KBM-7 (cell line): ENCODE results near the gene CSF2.

ENCODE experiments used
- DNase-seq: peaks from one replicate; pipeline ENCODE4 v3.0.0-alpha.2; 2015
- in situ Hi-C: fragments of 300-500 bp; cut with MboI; formaldehyde crosslinking; loops from 2 replicates; pipeline ENCODE4 v1.14.3; 2020; ENCODE audit warnings: low sequenced_read_pairs, low pct_unique_long_range_greater_than_20kb, mixed read lengths

CSF2 gene

DNA sequence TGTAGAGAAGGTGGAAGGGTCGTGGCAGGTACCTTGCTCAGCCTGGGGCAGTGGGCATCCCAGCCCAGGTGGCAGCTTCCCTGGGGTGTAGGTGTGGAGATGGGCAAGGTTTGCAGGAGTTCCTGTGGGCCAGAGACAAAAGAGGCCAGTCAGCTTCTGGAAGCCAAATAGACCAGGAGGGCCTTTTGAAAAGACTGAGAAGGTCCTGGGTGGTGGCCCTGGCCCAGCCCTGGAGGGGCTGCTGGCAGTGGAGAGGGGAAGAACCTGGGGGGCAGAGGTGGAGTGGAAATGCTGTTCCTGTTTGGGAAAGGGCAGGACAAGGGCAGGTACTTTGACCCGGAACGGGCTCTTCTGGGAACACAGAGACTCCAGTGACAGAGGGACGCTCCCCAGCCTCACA lies 20.1 kb upstream of the CSF2 start:
- DNase-seq, result no peak
- in situ Hi-C loops, result loop anchor here (25.0 kb wide), 1 partner anchor 459 kb away; no protein-coding TSS in a partner anchor

DNA sequence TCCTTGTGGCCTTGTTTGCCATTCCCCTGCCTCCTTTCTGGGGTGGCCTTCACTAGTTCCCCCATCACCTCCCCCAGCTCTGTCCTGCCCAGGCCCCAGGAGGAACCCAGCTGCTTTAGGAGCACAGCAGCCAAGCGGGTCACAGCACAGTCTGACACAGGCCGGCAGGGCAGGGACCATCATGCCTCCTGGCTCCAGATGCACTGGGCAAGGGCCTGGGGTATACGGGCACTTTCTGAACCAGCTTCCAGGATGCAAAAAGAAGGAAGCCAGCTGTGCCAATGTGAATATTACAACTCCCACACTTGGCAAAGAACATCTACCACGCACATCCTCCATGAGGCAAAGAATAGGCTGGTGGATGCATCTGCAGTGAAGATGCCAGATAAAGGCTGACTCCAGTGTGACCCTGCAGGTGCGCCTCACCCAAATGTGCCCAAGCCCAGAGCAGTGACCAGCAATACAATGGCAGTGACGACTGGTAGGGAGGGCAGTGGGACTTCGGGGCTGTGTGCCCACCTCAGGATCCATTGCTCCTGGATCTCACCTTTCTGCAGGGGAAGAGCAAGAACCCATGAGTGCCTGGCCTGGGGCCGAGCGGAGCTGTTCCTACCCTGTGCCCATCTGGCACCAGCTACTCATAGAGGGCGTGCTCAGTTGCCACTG lies 19.4 kb upstream of the CSF2 start:
- in situ Hi-C loops, result loop anchor here (25.0 kb wide), 1 partner anchor 458 kb away; no protein-coding TSS in a partner anchor
- no peak for DNase-seq

DNA sequence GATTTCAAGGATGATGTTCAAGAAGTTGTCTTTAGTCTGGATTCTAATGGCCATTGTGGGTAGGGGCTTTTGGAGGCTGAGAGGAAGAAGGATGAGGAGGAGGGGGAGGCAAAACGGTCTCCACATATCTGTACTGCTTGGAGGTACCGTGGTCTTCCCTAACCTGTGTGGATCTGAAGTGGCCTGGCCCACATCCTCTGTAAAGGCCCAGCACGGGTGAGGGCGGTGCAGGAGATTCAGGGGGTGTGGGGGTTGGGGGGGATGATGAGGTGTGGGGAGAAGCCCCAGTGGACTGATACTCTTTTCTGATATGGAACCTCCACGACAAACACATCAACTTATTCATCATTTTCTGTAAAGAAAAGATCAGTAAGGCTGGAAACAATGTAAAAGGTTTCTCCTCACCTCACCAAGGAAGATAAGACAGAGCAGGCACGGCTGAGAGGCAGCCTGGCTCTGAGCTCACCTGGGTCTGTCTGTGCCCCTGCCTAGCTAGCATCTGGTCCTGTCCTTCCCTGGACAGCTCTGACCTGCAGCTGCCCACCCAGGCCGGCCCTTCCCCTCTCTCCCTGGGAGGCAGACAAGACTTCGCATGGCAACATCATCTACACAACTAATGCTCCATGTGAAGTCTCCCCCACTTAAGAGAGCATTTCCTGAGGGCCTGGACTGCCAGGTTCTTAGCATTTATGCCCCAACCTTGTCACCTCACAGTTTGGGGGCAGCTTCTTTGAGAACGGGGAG lies 18.7 kb upstream of the CSF2 start:
- in situ Hi-C loops, result loop anchor here (25.0 kb wide), 1 partner anchor 457 kb away; no protein-coding TSS in a partner anchor
- DNase-seq, result no peak

DNA sequence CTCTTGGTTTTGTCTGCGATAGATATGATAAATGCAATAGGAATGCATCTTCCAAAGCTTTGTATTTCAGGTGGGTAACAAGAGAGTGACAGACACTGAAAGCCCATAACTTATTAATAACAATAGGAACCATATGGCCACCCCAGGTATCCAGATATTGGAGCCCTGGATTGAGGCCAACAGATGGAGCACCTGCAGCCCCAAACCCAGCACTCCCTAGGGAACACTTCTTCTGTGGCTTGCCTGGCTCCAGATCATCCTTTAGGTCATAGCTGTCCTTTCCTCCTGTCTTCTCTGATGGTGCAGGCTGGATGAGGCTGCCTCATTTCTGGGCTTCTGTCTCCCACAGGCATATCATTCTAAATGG lies 18.2 kb upstream of the CSF2 start:
- in situ Hi-C loops, result loop anchor here (25.0 kb wide), 1 partner anchor 457 kb away; no protein-coding TSS in a partner anchor
- DNase-seq, result no peak

GRCh38 chr5:132055808-132056609 lies 17.6 kb upstream of the CSF2 start:
- DNase-seq, result no peak

GRCh38 chr5:132056610-132057497 lies 16.7 kb upstream of the CSF2 start:
- in situ Hi-C loops, result loop anchor here (25.0 kb wide), 1 partner anchor 455 kb away; no protein-coding TSS in a partner anchor
- DNase-seq, result no peak

More at GRCh38 chr5:132055808-132056609, 17.6 kb upstream of the CSF2 start:
- in situ Hi-C loops, result loop anchor here (25.0 kb wide), 1 partner anchor 456 kb away; no protein-coding TSS in a partner anchor

DNA sequence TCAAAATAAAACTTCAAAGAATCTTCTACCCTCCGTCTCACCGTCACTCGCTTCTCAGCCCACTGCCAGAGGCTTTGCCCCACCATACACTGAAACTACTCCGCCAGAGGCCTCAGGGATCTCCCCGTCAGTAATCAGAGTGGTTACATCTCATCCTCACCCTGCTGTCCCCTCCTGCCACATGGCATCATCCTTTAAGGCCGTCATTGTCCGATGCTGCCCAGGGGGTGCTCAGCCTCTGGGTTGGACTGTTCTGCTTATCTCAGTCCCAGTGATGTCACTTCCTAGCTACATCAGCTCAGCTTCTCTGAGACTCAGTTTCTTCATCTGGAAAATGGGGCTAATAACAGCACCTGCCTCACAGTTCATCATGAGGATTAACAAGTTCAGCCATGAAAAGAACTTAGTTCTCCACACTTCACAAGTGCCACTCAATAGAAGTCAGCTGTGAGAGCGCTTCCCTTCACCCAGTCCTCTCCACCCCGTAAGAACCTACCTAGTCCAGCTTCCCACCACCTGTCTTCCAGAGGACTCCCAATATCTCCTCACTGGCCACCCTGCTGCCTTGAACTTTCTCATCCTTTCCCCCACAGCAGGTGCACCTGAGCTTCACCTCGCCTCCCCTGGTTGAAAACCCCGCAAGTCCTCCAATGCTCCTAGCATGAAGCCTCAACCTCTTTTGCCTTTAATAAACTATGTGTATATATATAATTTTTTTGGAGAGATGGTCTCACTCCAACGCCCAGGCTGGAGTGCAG lies 15.9 kb upstream of the CSF2 start:
- in situ Hi-C loops, result loop anchor here (25.0 kb wide), 1 partner anchor 455 kb away; no protein-coding TSS in a partner anchor
- DNase-seq, result no peak

GRCh38 chr5:132058646-132059042 lies 14.9 kb upstream of the CSF2 start:
- in situ Hi-C loops, result loop anchor here (25.0 kb wide), 1 partner anchor 454 kb away; no protein-coding TSS in a partner anchor

DNA sequence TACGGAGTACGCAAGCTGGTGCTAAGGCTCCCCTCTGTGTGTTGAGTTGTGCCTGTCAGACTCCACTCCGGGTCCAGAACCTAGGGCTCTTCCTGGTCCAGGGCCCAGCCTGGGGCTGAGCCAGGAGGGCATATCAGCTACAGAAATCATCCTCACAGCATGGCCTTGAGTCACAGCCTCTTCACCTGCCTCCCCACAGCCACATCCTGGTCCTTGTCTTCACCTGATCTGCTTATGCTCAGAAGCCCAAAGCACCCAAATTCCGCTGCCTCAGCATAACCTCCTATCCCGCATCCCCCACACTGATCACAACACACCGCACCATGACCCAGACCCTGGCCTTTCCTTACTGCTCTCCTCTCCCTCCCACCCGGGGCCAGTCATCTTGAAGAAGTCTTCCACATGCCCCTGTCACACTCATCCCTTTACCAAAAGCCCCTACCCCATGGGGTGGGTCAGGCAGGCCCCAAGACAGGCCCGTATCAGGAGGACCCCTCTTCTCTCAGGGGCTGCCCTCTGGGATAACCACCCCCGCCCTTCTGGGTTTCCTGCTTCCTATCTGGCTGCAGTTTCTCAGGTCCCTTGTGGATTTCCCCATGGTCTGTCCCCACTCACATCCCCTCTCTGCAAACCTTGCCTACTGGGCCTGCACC lies 14.4 kb upstream of the CSF2 start:
- in situ Hi-C loops, result loop anchor here (25.0 kb wide), 1 partner anchor 453 kb away; no protein-coding TSS in a partner anchor
- no peak for DNase-seq

More at GRCh38 chr5:132058646-132059042, 14.9 kb upstream of the CSF2 start:
- no peak for DNase-seq

DNA sequence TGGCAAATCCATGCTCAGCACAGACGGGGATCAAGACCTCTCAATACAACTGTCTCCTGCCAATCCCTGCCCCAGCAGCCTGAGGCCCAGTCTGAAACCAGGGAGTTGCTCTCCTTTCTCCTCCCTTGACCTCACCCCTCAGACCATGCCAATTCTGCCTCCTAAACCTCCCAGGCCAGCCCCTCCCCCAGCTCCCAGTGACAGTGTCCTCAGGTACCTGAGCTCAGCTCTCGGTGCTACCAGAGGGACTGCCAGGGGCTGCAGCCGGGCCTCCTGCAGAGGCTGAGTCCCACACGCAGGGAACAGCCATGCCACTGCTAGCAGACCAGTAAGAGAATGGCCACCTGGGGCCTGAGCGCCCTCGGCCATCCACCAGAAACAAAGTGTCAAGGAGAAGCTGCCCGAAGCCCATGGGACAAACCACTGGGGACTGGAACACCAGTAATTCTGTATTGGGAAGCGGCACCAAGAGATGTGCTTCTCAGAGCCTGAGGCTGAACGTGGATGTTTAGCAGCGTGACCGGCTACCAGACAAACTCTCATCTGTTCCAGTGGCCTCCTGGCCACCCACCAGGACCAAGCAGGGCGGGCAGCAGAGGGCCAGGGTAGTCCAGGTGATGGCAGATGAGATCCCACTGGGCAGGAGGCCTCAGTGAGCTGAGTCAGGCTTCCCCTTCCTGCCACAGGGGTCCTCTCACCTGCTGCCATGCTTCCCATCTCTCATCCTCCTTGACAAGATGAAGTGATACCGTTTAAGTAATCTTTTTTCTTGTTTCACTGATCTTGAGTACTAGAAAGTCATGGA lies 13.7 kb upstream of the CSF2 start:
- DNase-seq, result no peak
- in situ Hi-C loops, result loop anchor here (25.0 kb wide), 1 partner anchor 452 kb away; no protein-coding TSS in a partner anchor

DNA sequence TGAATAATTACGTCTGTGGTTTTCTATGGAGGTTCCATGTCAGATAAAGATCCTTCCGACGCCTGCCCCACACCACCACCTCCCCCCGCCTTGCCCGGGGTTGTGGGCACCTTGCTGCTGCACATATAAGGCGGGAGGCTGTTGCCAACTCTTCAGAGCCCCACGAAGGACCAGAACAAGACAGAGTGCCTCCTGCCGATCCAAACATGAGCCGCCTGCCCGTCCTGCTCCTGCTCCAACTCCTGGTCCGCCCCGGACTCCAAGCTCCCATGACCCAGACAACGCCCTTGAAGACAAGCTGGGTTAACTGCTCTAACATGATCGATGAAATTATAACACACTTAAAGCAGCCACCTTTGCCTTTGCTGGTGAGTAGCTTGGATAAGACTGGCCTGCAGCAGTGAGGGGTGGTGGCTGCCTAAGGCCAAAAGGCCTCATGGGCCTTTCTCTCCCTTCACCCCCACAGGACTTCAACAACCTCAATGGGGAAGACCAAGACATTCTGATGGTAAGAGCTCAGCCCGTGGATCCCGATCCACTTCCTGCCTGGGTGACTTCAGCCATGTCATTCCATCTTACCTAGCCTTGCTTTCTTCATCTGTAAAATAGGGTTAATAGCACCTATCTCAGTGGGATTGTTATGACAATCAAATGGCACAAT lies 13.0 kb upstream of the CSF2 start, which contains the start of gene IL3:
Gene IL3 (plus strand): TSS at position 155 of the 661 bp plus-strand sequence. CDS start 52 bp downstream, at position 207.
- DNase-seq, result no peak
- in situ Hi-C loops, result loop anchor here (25.0 kb wide), 1 partner anchor 452 kb away; no protein-coding TSS in a partner anchor

GRCh38 chr5:132063090-132063911 lies 10.3 kb upstream of the CSF2 start:
- in situ Hi-C loops, result loop anchor here (25.0 kb wide), 1 partner anchor 449 kb away; no protein-coding TSS in a partner anchor
- peak; percentile 77 for DNase-seq

- in situ Hi-C loops, result loop anchor here (25.0 kb wide), 1 partner anchor 448 kb away; no protein-coding TSS in a partner anchor
- DNase-seq, result no peak
Observed at GRCh38 chr5:132064140-132064539, 9.4 kb upstream of the CSF2 start.

- DNase-seq, result peak; percentile 90
- in situ Hi-C loops, result loop anchor here (25.0 kb wide), 1 partner anchor 447 kb away; no protein-coding TSS in a partner anchor
Observed at GRCh38 chr5:132064738-132065331, 8.8 kb upstream of the CSF2 start.
